HG02981 (cell line): ENCODE measurements around the gene NT5DC3.
"Not testable (repeated sequence)": the region's sequence is repeated elsewhere in the genome, so short reads cannot be mapped to it uniquely, and the experiment has no call there.

Source experiments
- ATAC-seq: cut with Tn5 transposase; IDR thresholded peaks from one replicate; pipeline ENCODE4 v1.9.1; 2021; ENCODE audit warnings: mild to moderate bottlenecking, moderate library complexity; ENCODE audit not compliant: unreplicated experiment

Gene NT5DC3

DNA sequence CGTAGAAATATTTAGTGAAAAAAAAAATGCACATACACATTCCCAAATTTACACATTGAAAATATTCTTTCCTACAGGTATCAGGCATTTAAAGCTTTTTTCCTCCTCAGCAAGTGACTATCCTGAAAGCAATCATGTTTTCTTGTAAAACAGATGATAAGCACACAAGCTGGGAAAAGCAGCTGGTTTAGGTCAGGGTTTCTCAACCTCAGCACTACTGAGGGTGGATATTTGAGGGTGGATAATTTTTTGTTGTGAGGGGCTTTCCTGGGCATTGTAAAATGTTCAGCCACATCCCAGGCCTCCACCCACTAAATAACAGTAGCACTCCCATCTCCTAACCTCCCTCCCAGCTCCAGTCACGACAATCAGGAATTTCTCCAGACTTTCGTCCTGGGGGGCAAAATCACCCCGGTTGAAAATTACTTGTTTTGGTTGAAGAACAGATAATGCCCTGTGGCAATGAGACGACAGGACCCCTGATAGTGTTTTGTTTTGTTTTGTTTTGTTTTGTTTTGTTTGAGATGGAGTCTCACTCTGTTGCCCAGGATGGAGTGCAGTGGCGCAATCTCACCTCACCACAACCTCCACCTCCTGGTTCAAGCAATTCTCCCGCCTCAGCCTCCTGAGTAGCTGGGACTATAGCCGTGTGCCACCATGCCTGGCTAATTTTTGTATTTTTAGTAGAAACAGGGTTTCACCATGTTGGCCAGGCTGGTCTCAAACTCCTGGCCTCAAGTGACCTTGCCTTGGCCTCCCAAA is 15.0 kb upstream of the NT5DC3 start:
- ATAC-seq = no peak

DNA sequence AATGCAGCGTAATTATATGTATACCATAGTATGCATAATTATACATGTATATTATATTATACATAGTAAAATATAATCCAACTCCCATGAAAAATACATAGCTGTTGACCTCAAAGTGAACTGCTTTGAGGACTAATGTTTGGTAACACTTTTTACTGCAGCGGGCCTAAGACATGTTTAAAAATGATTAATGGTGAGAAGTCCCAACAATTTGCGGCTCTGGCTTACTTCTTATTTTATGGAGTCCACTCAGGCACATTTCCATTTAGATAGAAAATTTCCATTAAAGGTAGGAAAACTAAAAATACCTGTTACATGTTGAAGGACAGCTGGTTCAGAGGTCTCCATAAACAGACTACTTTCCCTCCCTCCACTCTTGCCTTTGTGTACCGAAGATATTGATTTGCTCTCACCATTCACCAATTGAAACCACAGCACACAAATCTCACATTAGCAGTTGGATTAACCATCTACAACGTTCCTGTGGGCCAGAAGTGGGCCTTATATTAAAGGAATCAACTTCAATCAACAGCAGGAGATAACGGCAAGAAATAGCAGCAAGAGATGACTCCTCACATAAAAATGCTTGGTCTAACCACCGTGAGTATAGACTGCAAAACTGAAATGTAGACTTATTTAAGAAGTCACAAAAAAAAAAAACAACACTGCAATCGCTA is 14.1 kb upstream of the NT5DC3 start:
- no peak for ATAC-seq

DNA sequence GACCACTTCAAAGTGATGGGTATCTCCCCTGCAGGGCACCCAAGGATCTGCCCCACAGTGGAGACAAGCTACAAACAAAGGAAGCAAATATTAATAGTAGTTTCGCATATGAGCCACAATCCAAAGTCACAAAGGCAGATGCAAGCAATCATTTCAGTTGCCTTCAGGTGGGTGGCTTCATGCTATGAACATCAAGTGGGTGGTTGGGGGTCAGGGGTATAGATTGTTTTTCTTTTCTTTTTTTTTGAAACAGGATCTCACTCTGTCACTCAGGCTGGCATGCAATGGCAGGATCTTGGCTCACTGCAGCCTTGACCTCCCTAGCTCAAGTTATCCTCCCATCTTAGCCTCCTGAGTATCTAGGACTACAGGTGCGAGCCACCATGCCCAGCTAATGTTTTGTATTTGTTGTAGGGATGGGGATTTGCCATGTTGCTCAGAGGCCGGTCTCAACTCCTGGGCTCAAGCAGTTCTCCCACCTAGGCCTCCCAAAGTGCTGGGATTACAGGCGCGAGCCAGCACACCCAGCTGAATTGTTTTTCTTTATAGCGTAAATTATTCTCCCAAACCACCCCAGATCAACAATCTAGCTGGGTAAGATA is 13.4 kb upstream of the NT5DC3 start:
- ATAC-seq = no peak

DNA sequence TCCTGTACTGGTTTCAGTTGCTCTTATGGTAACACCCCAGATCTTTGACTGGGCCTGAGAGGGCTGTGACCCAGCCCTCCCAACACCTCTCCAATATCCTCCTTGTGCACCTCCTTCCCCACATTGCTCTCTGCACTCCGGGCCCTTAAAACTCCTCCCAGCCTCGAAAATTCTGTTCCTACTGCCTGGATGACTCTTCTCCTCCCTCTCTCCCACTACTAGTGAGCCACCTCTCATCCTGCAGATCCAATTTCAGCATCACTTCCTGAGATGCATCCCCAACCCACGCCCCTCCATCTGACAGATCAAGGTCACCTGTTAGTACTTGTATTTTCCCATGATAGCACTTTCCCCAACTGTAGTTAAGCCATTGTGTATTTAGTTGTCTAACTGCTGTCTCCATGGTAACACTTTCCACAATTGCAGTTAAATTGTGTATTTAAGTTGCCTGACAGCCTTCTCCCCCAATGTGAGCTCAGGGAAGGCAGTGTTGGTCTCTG is 11.5 kb upstream of the NT5DC3 start:
- no peak for ATAC-seq

DNA sequence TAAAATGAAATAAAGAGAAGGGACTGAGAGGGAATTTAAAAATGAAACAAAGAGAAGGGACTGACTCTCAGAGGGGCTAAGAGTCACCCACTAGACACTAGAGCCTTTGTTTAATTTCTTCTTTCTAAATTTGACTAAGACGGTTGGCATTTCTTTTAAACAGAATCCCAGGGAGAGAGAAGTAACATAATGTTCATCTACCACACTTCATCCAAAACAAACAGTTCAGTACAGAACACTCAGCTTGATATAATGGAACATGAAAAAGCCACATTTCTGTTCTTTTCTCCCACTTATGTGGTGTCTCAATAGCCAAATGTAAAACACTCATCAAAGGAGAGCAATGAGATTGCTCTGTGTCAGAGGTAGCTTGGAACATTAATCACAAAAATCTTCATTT is 10.1 kb upstream of the NT5DC3 start:
- ATAC-seq = no peak

DNA sequence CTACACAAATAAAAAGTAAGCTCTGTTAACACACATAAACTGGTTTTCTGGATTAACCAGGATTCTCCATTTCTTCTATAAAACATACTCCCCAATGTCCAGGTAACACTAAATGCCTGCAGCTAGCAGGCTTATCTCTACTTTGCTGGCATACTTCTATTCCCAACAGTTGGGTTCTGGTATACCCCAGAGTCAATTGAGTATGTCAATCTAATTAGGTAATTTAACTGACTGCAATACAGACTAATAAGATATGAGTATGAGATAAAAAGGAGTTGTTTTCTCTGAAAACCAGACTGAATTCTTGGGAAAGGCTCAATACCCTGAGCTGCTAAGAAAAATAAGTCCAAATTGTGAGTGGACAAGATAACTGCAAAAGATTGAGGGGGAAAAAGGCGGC is 9.4 kb upstream of the NT5DC3 start:
- no peak for ATAC-seq

DNA sequence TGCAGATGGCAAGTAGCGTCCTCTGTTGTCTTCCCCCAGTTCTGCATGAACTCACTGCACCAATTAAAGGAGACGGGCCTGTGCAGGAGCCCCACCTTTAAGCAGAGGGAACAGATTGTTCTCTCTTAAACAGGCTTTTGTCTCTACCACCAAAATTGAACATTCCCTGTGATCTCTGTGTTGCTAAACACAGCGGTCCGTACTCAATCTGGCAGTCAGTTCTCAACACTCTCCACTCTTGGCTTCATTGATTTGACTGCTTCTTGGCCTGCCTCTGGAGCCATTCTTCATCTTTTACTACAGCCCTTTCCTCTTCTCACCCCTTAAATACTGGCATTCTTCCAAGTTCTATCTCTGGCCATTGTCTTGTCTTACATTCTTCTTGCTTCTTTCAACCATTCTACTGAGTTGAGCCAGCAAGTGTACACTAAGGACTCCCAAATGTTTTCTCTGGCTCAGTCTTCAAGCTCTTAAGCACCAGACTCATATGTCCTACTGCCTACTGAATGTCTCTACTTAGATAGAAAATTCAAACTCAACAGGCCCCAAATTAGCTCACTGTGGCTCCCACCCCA is 8.0 kb upstream of the NT5DC3 start:
- no peak for ATAC-seq

DNA sequence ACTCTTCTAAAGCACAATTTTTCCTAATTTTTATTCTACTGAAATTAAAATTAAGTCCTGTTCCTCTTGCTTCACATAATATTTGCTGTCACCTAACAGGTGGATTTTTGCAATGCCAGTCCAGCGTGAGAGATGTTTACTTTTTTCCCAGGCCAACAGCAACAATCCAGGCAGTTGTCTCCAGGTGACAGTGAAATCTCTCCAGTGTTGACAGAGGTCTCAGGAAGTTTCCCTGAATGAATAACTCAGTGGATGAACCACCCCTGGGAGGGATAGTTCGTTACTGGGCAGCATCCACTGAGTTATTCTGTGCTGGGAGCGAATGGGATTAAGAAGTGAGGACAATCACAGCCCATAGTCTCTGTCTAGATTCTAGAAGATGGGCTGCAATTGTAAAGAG is 7.1 kb upstream of the NT5DC3 start:
- no peak for ATAC-seq

DNA sequence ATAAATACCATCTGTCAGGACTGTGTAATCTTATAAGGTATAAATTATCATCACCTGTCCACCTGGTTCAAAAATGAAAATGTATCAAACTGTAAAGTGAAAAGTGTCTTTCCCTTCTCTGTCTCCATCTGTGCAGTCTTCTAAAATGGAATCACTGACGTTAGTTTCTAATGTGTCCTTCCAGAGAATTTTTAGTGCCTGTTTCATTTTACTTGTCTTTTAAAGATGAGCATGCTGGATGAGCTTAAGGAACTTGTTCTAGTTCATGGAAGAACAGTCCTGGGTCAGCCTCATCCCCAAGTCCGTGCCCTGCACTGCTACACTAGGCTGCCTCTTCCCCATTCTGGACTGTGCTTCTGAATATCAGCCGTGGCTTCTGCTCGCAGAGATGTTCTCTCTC is 5.4 kb upstream of the NT5DC3 start:
- ATAC-seq = no peak

DNA sequence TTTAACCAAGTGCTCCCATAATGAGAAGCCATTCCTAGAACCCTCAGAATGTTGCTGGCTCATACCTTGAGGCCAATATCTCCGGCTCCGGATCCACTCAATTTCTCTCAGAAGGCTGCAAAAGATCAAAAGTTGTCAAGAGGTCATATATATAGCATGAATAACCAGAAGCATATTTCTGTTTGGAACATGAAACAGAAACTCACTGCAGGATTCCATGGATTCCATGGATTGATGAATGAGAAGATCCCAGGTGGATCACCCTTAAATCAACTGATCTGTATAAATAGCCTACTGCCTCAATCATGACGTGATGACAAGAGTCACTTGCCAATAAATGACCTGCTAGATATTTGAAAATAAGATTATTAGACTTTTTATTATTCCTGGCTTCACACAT is 3.3 kb upstream of the NT5DC3 start:
- ATAC-seq = no peak

DNA sequence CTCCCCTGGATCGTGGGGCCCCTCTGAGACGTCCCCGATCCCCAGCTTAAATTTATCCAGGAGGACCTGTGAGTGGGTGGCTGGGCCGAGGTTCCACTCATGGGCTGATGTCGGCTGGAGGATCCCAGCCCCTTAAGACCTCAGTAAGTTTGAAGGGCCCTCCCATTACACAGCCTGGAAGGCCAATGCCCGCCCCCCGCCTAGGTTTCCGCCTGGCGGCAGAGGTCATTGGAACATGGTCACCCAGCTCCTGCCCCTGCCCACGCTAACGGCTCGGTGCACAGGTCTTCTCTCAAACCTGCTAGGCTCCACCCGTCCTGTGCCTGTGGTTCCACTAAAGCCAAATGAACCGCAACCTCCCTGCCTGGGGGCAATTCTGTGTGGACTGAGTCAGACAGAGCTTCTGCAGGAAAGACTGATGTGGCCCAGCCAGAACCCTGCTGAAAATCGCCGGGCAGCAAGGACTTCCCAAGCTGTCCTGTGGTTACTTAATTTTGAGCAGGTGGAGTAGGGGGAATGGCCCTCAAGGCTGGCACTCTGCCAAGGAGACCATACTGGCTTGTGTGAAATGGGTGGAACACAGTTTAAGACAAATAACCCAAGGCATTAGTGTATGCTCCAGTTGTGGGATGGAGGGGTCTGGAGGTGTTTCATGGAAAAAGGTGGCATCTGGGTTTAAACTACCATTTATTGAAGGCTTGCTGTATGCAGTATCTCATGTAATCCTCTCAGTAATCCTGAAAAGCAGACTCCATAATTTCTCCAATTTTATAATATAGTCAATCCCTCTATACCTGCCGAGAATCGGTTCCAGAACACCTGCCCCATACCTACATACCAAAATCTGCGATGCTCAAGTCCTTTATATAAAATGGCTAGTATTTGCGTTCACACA is 903 bp upstream of the NT5DC3 start:
- peak; percentile 7 for ATAC-seq

DNA sequence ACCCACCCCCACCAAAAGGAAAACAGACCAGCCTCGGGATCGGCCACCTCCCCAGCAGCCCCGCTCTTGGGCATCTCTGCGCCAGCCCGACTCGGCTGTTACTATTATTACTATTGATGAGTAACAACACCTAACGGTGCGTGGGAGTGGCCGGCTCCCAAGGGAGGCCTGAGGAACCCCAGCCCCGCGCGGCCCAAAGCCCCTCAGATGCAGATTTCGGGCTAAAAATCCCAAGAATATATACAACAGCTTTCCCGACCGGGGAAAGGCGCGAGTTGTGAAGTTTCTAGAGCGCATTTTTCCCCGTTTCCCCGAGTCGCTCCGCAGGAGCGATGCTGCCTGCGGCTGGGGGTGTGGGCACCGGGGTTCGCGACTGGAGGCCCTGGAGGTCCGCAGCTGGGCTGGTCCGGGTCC is 565 bp downstream of the NT5DC3 start:
- peak; percentile 30 for ATAC-seq

DNA sequence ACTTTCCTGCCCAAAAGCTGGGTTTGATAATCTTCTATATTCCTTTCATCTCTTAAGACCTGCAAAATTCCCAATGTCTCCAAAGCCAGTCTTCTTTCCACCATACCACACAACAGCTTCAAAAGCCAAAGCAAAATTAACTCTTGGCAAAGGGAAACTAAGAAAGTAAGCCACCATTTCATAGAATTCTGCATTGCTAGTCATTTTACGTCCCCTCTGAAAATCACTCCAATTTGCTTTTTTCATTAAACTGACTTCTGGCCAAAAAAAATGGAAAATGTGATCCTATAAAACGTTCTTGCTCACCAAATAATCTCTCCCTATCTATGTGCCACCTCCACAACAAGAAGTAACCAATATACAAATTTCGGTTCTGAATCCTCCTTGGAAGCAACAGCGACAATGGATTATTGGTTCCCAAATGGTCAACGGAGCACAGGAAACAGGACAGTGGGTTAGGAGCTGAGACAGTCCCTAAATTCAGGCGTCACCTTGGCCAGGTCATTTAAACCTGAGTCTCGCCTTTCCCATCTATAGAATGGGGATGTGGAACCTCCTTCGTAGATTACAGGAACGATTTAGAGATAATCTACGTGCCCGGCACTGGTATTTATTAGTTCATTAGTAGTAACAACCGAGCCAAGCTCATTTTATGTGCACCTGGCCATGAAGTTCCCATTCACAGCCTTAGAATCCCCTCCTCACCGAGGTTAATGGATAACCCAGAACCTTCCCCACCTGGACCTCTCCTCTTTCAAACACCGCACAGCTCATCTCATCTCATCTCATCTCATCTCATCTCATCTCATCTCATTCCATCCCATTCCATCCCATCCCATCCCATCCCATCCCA is 1.2 kb downstream of the NT5DC3 start:
- ATAC-seq = no peak

DNA sequence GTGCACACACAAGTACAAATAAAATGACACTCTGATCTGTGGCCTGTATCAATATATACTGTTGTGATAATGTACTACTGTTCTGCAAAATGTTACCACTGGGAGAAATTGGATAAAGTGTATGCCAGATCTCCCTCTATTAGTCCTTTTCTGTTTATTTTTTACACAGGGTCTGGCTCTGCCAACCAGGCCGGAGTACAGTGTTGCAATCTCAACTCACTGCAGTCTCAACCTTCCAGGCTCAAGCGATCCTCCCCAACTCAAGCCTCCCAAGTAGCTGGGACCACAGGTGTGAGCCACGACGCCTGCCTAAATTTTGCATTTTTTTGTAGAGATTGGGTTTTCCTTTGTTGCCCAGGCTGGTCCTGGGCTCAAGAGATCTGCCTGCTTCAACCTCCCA is 1.9 kb downstream of the NT5DC3 start:
- ATAC-seq = no peak

DNA sequence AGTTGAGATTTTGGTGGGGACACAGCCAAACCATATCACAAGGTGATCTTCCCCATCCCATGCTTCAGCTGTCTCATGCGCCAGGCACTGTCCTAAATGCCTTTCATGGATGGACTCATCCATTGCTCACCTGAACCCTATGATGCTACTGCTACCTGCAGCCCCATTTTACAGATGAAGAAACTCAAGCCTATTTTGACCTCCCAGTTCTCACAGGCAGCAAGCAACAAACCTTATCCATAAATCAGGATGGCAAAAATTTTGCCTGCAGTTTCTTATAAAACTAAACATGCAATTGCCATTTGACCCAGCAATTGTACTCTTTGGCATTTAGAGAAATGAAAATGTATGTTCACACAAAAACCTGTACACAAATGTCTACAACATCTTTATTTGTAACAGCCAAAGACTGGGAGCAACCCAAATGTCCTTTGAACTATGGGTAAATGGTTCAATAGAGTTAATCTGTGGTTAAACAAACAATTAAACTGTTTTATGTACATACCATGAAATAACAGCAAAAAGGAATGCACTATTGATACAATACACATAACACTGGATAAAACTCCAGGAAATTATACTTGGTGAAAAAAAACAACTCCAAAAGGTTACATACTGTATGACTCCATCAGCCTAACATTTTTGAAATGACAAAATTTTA is 2.6 kb downstream of the NT5DC3 start:
- ATAC-seq = no peak

DNA sequence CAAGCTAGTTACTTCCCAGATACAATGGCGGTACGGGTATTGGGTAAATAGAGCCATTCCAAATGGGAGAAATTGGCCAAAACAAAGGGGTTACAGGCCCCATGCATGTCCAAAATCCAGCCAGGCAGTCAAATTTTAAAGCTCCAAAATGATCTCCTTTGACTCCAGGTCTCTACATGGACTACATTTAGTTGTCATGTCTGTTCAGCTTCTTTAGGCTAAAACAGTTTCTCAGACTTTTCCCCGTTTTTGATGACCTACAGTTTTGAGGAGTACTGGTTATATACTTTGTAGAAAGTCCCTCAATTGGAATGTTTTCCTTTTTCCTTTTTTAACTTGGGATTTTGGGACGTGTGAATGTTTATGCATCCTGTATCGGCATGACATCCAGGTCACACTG is 4.7 kb downstream of the NT5DC3 start:
- ATAC-seq = no peak

DNA sequence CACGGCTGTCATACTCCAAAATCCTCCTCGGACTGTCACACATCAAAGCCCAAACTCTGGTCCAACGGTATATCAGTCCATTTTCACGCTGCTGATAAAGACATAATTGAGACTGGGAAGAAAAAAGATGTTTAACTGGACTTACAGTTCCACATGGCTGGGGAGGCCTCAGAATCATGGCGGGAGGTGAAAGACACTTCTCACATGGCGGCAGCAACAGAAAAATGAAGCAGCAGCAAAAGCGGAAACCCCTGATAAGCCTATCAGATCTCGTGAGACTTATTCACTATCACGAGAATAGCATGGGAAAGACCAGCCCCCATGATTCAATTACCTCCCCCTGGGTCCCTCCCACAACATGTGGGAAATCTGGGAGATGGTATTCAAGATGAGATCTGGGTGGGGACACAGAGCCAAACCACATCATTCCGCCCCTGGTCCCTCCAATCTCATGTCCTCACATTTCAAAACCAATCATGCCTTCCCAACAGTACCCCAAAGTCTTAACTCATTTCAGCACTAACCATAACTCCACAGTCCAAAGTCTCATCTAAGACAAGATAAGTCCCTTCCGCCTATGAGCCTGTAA is 5.2 kb downstream of the NT5DC3 start:
- ATAC-seq = not testable (repeated sequence)

DNA sequence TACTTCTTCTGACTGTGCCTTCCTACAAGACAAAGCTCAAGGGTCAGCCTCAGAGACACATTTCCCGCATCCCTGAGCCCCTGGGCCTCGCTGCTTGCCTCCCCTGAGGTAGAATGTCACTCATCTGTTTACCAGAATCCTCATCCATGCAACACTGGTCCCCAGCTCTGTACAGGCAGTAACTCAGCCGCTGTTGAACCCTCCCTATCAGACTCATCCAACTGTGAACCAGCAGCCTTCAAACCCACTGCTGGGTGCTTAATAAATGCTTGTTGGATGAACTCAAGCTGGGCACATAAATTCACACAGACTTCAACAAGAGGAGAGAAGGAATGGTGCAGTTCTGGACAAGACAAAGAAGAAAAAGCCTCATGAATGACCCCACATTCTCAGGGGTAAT is 6.1 kb downstream of the NT5DC3 start:
- no peak for ATAC-seq

DNA sequence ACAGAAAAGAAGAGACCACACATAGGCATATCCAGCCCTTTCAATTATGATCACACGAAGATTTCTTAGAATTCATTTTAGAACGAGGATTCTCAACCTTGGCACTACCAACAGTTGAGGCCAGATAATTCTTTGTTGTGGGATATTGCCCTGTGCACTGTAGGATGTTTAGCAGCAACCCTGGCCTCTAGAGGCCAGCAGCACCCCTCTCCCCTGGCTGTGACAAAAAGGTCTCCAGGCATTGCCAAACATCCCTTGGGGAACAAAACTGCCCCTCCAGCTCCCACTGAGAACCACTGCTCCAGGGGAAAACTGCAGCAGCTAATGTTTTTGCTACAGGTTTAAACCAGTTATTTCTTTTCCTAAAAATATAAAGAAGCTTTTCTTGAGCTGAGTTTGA is 7.1 kb downstream of the NT5DC3 start:
- no peak for ATAC-seq
